Osteocyte (in vitro differentiated cells): ENCODE data around the gene NIM1K. TPM values are rescaled to one million over a fixed set of nuclear protein-coding genes. Genes with fewer than 3 reads are reported as not detected.
"Not testable (repeated sequence)": the region's sequence is repeated elsewhere in the genome, so short reads cannot be mapped to it uniquely, and the experiment has no call there.

Experiments used
- DNase-seq: peaks from one replicate; pipeline ENCODE4 v3.0.0; 2021; ENCODE audit warnings: mixed read lengths; ENCODE audit not compliant: unreplicated experiment; ENCODE audit errors: extremely low spot score
- H3K27ac Mint-ChIP-seq: one replicate; pipeline ENCODE4 v1.8.0; 2021; ENCODE audit warnings: mild to moderate bottlenecking, mixed read lengths; ENCODE audit not compliant: unreplicated experiment
- H3K27me3 Mint-ChIP-seq: one replicate; pipeline ENCODE4 v1.8.0; 2021; ENCODE audit warnings: mixed read lengths; ENCODE audit not compliant: unreplicated experiment
- H3K36me3 Mint-ChIP-seq: one replicate; pipeline ENCODE4 v1.8.0; 2021; ENCODE audit warnings: mixed read lengths; ENCODE audit not compliant: unreplicated experiment
- H3K4me1 Mint-ChIP-seq: one replicate; pipeline ENCODE4 v1.8.0; 2021; ENCODE audit warnings: mixed read lengths; ENCODE audit not compliant: unreplicated experiment
- H3K4me3 Mint-ChIP-seq: one replicate; pipeline ENCODE4 v1.8.0; 2021; ENCODE audit warnings: mild to moderate bottlenecking, moderate library complexity, mixed read lengths; ENCODE audit not compliant: unreplicated experiment
- H3K9me3 Mint-ChIP-seq: one replicate; pipeline ENCODE4 v1.8.0; 2021; ENCODE audit warnings: mixed read lengths; ENCODE audit not compliant: unreplicated experiment
- CTCF ChIP-seq: fragments of 200-600 bp; sonication (generic); IDR thresholded peaks from 2 replicates; pipeline ENCODE4 v1.5.0; 2021; ENCODE audit warnings: antibody characterized with exemption, mild to moderate bottlenecking, moderate library complexity
- total RNA-seq: library from RNA; stranded (reverse); gene quantifications from 2 replicates; pipeline ENCODE4 v1.2.1, GENCODE V29; 2021

Gene NIM1K
- total RNA-seq, 1 donor from 2014 or later = 0.43 TPM

- peaks cover 19% of the 10 kb centered on the region for H3K36me3 Mint-ChIP-seq
- peak overlapping the region; percentile 78 for H3K27ac Mint-ChIP-seq
- no peak for DNase-seq
- H3K4me1 Mint-ChIP-seq = peaks cover 44% of the 10 kb centered on the region
- no peaks in the 10 kb centered on the region for H3K9me3 Mint-ChIP-seq
- H3K4me3 Mint-ChIP-seq = no peak overlapping the region
- no peak for TF ChIP-seq CTCF
- H3K27me3 Mint-ChIP-seq = no peaks in the 10 kb centered on the region
These were observed 109.6 kb downstream of the NIM1K start for GRCh38 chr5:43301653-43302091.

DNA sequence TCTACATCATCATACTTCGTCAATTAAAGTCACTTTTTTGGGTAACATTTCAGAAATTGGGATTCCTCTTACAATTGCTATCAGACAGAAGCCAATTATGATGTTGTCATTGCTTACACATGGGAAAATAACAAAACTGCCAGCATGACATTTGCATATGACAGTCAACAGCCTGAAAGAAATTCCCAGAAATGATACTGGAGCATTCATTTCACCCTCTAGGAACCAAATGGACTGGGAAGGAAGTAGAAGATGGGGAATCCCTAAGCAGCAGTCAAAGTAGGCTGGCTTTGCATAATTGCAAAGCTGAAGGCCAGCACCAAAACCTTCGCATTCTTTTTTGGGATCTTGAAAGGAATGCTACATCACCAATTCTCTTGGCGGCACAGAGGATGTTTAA, 110.5 kb downstream of the NIM1K start:
- Mint-ChIP-seq H3K27ac (peak overlapping the region; percentile 78), H3K4me1 (peaks cover 44% of the 10 kb centered on the region)
- no peak for TF ChIP-seq CTCF

GRCh38 chr5:43303242-43303641, 111.2 kb downstream of the NIM1K start:
- TF ChIP-seq CTCF = no peak
- no peaks in the 10 kb centered on the region for H3K9me3 Mint-ChIP-seq
- no peak for DNase-seq
- H3K4me1 Mint-ChIP-seq = peaks cover 50% of the 10 kb centered on the region
- no peaks in the 10 kb centered on the region for H3K27me3 Mint-ChIP-seq
- H3K36me3 Mint-ChIP-seq = peaks cover 13% of the 10 kb centered on the region
- H3K27ac Mint-ChIP-seq = peak overlapping the region; percentile 75
- H3K4me3 Mint-ChIP-seq = no peak overlapping the region

More for the DNA sequence above, 110.5 kb downstream of the NIM1K start:
- DNase-seq = no peak
- Mint-ChIP-seq H3K27me3 (no peaks in the 10 kb centered on the region), H3K4me3 (no peak overlapping the region), H3K9me3 (no peaks in the 10 kb centered on the region), H3K36me3 (peaks cover 18% of the 10 kb centered on the region)

GRCh38 chr5:43304525-43304924, 112.5 kb downstream of the NIM1K start:
- Mint-ChIP-seq H3K9me3 (no peaks in the 10 kb centered on the region), H3K36me3 (peaks cover 7% of the 10 kb centered on the region), H3K4me1 (peaks cover 62% of the 10 kb centered on the region), H3K27ac (peak overlapping the region; percentile 75), H3K4me3 (peak overlapping the region; percentile 50), H3K27me3 (no peaks in the 10 kb centered on the region)
- DNase-seq = no peak
- TF ChIP-seq CTCF = no peak

- peaks cover 2% of the 10 kb centered on the region for H3K36me3 Mint-ChIP-seq
- peaks cover 72% of the 10 kb centered on the region for H3K4me1 Mint-ChIP-seq
- no peak overlapping the region for H3K4me3 Mint-ChIP-seq
- H3K9me3 Mint-ChIP-seq = no peaks in the 10 kb centered on the region
- peak; percentile 76 for TF ChIP-seq CTCF
- no peak for DNase-seq
- no peaks in the 10 kb centered on the region for H3K27me3 Mint-ChIP-seq
- peak overlapping the region; percentile 48 for H3K27ac Mint-ChIP-seq
These were observed 114.0 kb downstream of the NIM1K start for GRCh38 chr5:43305948-43306565.

DNA sequence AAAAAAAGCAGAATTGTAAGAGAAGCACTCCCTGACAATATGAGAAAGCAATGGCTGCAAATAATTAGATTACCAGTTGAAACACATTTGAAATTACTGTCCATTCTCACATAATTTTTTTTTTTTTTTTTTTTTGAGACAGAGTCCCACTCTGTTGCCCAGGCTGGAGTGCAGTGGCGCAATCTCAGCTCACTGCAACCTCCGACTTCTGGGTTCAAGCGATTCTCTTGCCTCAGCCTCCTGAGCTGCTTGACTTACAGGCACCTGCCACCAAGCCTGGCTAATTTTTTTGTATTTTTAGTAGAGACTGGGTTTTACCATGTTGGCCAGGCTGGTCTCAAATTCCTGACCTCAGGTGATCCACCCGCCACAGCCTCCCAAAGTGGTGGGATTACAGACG, 114.9 kb downstream of the NIM1K start:
- Mint-ChIP-seq H3K27ac (peak overlapping the region; percentile 32), H3K4me1 (peaks cover 71% of the 10 kb centered on the region)
- not testable (repeated sequence) for H3K9me3 Mint-ChIP-seq, H3K36me3 Mint-ChIP-seq, DNase-seq, H3K4me3 Mint-ChIP-seq, H3K27me3 Mint-ChIP-seq
